Nephron progenitor cell (in vitro differentiated cells): Measurements from ENCODE around the gene OAF.

Experiments
- DNase-seq: peaks from one replicate; pipeline ENCODE4 v3.0.0; 2021
- H3K27ac Mint-ChIP-seq: 2 replicates; pipeline ENCODE4 v1.8.0; 2021; ENCODE audit warnings: mild to moderate bottlenecking, moderate library complexity, mixed read lengths
- H3K27me3 Mint-ChIP-seq: 2 replicates; pipeline ENCODE4 v1.8.0; 2021; ENCODE audit warnings: mild to moderate bottlenecking, low read depth, mixed read lengths; ENCODE audit not compliant: poor library complexity
- H3K36me3 Mint-ChIP-seq: 2 replicates; pipeline ENCODE4 v1.8.0; 2021; ENCODE audit warnings: low read depth, mixed read lengths
- H3K4me1 Mint-ChIP-seq: 2 replicates; pipeline ENCODE4 v1.8.0; 2021; ENCODE audit warnings: mixed read lengths
- H3K4me3 Mint-ChIP-seq: 2 replicates; pipeline ENCODE4 v1.8.0; 2021; ENCODE audit warnings: mild to moderate bottlenecking, moderate library complexity, mixed read lengths
- H3K9me3 Mint-ChIP-seq: 2 replicates; pipeline ENCODE4 v1.8.0; 2021; ENCODE audit warnings: mild to moderate bottlenecking, moderate library complexity, mixed read lengths
- TF ChIP-seq, protein P1 (sequence below): fragments of 200-600 bp; sonication (generic); IDR thresholded peaks from 2 replicates; pipeline ENCODE4 v1.5.0; 2021; ENCODE audit warnings: antibody characterized with exemption

OAF gene

DNA sequence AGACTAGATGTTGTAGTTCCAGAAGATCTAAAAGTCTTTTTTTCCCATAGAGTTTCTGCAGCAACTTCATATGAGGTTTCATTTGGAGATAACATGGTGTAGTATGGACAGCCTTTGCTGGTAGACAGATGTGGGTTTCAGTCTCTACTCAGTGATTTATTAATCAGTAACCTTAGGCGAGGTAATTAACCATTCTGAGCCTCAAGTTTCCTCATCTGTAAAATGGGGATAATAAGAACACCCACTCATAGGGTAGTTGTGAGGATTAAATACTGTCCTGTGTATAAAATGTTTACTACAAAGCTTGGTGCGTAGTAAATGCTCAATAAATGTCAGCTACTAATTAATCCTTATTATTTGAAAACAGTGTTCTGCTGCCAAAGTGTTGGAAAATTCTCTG is 45.9 kb downstream of the OAF start:
- no peaks in the 10 kb centered on the region for H3K36me3 Mint-ChIP-seq
- TF ChIP-seq, protein P1, sequence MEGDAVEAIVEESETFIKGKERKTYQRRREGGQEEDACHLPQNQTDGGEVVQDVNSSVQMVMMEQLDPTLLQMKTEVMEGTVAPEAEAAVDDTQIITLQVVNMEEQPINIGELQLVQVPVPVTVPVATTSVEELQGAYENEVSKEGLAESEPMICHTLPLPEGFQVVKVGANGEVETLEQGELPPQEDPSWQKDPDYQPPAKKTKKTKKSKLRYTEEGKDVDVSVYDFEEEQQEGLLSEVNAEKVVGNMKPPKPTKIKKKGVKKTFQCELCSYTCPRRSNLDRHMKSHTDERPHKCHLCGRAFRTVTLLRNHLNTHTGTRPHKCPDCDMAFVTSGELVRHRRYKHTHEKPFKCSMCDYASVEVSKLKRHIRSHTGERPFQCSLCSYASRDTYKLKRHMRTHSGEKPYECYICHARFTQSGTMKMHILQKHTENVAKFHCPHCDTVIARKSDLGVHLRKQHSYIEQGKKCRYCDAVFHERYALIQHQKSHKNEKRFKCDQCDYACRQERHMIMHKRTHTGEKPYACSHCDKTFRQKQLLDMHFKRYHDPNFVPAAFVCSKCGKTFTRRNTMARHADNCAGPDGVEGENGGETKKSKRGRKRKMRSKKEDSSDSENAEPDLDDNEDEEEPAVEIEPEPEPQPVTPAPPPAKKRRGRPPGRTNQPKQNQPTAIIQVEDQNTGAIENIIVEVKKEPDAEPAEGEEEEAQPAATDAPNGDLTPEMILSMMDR: no peak
- no peaks in the 10 kb centered on the region for H3K9me3 Mint-ChIP-seq
- H3K27me3 Mint-ChIP-seq: peaks cover 58% of the 10 kb centered on the region
- H3K27ac Mint-ChIP-seq: no peak overlapping the region
- no peak for DNase-seq
- H3K4me3 Mint-ChIP-seq: no peak overlapping the region
- H3K4me1 Mint-ChIP-seq: peaks cover 13% of the 10 kb centered on the region

DNA sequence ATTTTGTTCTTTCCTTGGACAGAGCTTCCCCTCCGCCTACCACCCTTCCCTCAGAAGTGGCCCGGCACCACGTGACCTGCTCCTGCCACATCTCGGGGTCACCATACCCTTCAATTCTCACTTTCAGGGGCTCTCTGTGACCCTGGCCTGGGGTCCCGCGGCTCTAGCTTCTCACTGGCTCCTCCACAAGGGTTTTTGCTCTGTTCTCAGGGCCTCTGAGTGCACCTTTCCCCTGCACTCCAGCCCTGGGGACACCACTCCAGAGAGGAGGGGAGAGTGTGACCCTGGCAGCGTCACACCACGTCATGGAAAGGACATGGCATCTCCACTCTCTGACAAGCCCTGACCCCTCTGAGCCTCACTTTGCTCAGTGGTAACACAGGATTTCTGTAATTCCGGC is 46.5 kb downstream of the OAF start:
- no peak for DNase-seq
- Mint-ChIP-seq H3K36me3 (no peaks in the 10 kb centered on the region), H3K9me3 (no peaks in the 10 kb centered on the region), H3K4me3 (no peak overlapping the region), H3K27ac (no peak overlapping the region), H3K4me1 (peaks cover 13% of the 10 kb centered on the region), H3K27me3 (peaks cover 58% of the 10 kb centered on the region)
- TF ChIP-seq, protein P1: no peak

DNA sequence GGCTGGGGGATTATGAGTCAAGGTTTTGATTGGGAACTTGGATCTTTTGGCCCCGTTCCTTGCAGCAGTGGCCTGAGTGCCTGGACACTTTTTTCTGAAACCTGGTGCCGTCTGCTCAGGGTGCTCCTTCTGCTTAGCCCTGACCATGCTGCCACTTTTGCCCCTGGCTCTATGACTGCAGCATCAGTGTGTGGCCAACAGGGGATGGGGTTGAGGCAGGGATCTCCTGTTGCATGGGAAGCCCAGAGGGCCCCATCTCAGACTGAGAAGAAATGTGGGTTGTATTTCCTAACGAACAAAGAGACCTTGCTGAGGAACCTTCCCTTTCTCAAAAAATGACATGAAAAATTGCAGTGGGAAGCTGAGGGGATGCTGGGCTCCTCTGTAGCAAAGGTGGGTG is 47.8 kb downstream of the OAF start:
- Mint-ChIP-seq H3K36me3 (no peaks in the 10 kb centered on the region), H3K27ac (no peak overlapping the region), H3K4me3 (no peak overlapping the region), H3K4me1 (peaks cover 13% of the 10 kb centered on the region), H3K9me3 (no peaks in the 10 kb centered on the region), H3K27me3 (peaks cover 55% of the 10 kb centered on the region)
- DNase-seq: no peak
- TF ChIP-seq, protein P1: no peak

DNA sequence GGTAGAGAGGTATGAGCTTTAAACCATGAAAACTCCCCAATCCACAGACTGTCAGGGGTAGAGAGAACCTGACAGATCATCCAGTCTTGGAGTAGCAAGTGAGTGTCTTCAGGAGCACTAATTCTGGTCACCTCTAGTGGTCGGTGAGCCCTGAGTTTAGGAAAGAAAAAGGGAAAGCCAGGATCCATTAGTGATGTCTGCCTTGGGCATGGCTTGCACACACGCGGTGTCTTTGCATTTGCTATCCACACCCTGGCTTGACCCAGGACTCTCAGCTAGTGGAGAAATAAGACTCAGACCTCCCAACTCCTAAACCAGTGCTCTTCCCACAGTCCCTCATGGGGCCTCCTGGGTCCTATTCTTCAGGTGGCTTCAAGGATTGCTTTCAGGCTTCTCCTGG is 48.4 kb downstream of the OAF start:
- Mint-ChIP-seq H3K36me3 (no peaks in the 10 kb centered on the region), H3K4me1 (peaks cover 13% of the 10 kb centered on the region), H3K27me3 (peaks cover 52% of the 10 kb centered on the region), H3K4me3 (no peak overlapping the region), H3K9me3 (no peaks in the 10 kb centered on the region), H3K27ac (no peak overlapping the region)
- no peak for DNase-seq
- TF ChIP-seq, protein P1: no peak

DNA sequence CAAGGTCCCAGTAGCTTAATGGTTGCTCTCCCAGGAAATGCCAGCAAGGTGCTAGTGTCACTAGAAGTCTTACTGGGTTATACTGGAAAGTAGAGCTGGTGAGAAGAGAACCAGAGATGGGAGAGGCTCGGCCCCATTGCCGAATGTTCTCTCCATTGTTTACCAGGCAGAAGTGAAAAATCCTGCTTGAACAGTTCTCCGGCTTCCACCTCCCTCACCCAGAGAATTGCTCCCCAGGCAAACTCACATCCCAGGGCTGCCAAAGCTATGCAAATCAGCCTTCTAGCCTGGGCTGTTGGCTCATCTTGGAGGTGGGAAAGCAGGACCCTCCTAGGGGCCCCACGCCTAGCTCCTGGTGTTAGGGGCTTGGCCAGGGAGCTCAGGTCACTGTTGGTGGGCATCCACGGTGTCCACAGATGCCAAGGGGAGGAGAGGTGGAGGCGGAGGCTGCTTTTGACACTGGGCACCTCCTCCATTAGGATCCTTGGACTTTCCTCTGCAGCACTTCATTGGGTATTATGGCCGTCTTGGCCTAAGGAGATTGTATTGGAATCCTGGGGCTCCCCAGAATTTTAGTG is 49.2 kb downstream of the OAF start:
- Mint-ChIP-seq H3K36me3 (no peaks in the 10 kb centered on the region), H3K4me1 (peaks cover 10% of the 10 kb centered on the region), H3K27me3 (peaks cover 51% of the 10 kb centered on the region), H3K4me3 (no peak overlapping the region), H3K27ac (no peak overlapping the region), H3K9me3 (no peaks in the 10 kb centered on the region)
- TF ChIP-seq, protein P1: no peak
- no peak for DNase-seq

DNA sequence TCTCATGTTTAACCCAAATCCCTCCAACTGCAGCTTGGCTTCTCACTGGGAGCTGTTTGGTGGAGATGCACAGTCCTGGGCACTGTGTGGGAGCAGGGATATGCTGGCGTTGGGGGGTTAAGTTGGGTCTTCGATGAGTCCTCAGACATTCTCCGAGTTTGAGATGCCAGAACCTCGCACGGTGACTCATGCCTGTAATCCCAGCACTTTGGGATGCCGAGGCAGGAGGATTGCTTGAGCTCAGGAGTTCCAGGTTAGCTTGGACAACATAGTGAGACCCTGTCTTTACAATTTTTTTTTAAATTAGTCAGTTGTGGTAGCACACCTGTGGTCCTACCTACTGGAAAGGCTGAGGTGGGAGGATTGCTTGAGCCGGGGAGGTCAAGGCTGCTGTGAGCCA is 49.8 kb downstream of the OAF start:
- H3K9me3 Mint-ChIP-seq: no peaks in the 10 kb centered on the region
- no peaks in the 10 kb centered on the region for H3K36me3 Mint-ChIP-seq
- DNase-seq: no peak
- H3K27ac Mint-ChIP-seq: no peak overlapping the region
- peaks cover 51% of the 10 kb centered on the region for H3K27me3 Mint-ChIP-seq
- H3K4me1 Mint-ChIP-seq: peaks cover 5% of the 10 kb centered on the region
- H3K4me3 Mint-ChIP-seq: no peak overlapping the region
- TF ChIP-seq, protein P1: no peak
